Epithelial cell of proximal tubule (primary cell): ENCODE results near the gene UBN1. TPM values are rescaled to one million over a fixed set of nuclear protein-coding genes. Genes with fewer than 3 reads are reported as not detected.

Experiments used
- DNase-seq: peaks from one replicate; pipeline ENCODE4 v3.0.0-alpha.2; 2011; ENCODE audit warnings: low read depth
- H3K4me3 ChIP-seq: 2 replicates; pipeline ENCODE4 v1.5.1; 2011; ENCODE audit warnings: low read depth, mild to moderate bottlenecking, low read length
- CTCF ChIP-seq: conservative IDR thresholded peaks from 2 replicates; pipeline ENCODE4 v1.5.1; 2012; ENCODE audit warnings: low read depth, mild to moderate bottlenecking, low read length
- total RNA-seq: library from RNA; depleted of rRNA; stranded (reverse); fragments of >200 nt; gene quantifications from 2 replicates; pipeline ENCODE4 v1.2.3, GENCODE V29; 2015

UBN1 gene
- 24.5 and 30.0 TPM in 2 replicates for total RNA-seq

GRCh38 chr16:4846901-4847773, at the start of gene UBN1, which contains the start of gene GLYR1:
UBN1 (plus strand) TSS chr16:4847481; CDS start chr16:4852918, 5,437 bp downstream.
GLYR1 (minus strand) TSS chr16:4847288; CDS start chr16:4847265, 23 bp downstream.
- peak; percentile 41 for DNase-seq
- H3K4me3 ChIP-seq = peak within 1 kb of the TSS; percentile 90
- no peak for TF ChIP-seq CTCF

- DNase-seq = no peak
- TF ChIP-seq CTCF = no peak
- H3K4me3 ChIP-seq = no peak overlapping the region
Measured at GRCh38 chr16:4797805-4798252, 49.5 kb upstream of the UBN1 start.

GRCh38 chr16:4798456-4798855, 48.8 kb upstream of the UBN1 start:
- TF ChIP-seq CTCF = no peak
- no peak overlapping the region for H3K4me3 ChIP-seq

GRCh38 chr16:4799171-4799855, 48.0 kb upstream of the UBN1 start:
- DNase-seq = no peak
- H3K4me3 ChIP-seq = no peak overlapping the region
- TF ChIP-seq CTCF = no peak

More at GRCh38 chr16:4798456-4798855, 48.8 kb upstream of the UBN1 start:
- DNase-seq = no peak

GRCh38 chr16:4800290-4801041, 46.8 kb upstream of the UBN1 start:
- H3K4me3 ChIP-seq = no peak overlapping the region
- no peak for DNase-seq
- TF ChIP-seq CTCF = no peak

GRCh38 chr16:4801051-4801961, 46.0 kb upstream of the UBN1 start:
- peak overlapping the region; percentile 72 for H3K4me3 ChIP-seq
- DNase-seq = no peak
- no peak for TF ChIP-seq CTCF
